K562 (cell line): ENCODE results near the gene OSBP2. TPM values are rescaled to one million over a fixed set of nuclear protein-coding genes. Genes with fewer than 3 reads are reported as not detected.

Experiments used
- ATAC-seq: fragments of 200-7000 bp; cut with Tn5 transposase; 3 replicates; pipeline ENCODE4 v1.9.1; 2020; ENCODE audit warnings: moderate library complexity
- BruUV-seq: library from RNA; stranded (reverse); fragments of 400-500 nt; replicated peaks from 2 replicates; lab custom pipeline; 2021; lab: Mats Ljungman, UMichigan
- CTCF ChIA-PET: fragments of 300-600 bp; formaldehyde crosslinking; extraction: SDS; loops from one replicate; lab custom pipeline; 2021; ENCODE audit warnings: low intra/inter-chr PET ratio; lab: Yijun Ruan, JAX
- POLR2A ChIA-PET: fragments of 300-600, 350-650 bp; sonication (Branson Sonifier 250); formaldehyde crosslinking; extraction: SDS; loops from one replicate; lab custom pipeline; 2021; ENCODE audit warnings: antibody characterized with exemption, inconsistent platforms; lab: Yijun Ruan, JAX
- DNase-seq, 4 experiments: peaks; one replicate each; pipeline versions ENCODE4 v3.0.0 to v3.0.0-alpha.2; 2011 to 2018; ENCODE audit warnings: low spot score in 3 of 4, mixed read lengths in 3 of 4; ENCODE audit errors: extremely low read depth in 1 of 4
- FAIRE-seq: peaks from 2 replicates; lab custom pipeline; 2011; peaks lifted over from hg19 to GRCh38; lab: Jason Lieb, UNC
- H2AFZ ChIP-seq: 2 replicates; pipeline ENCODE4 v1.6.0; 2011; ENCODE audit warnings: low read depth, low read length, control low read depth, inconsistent platforms
- H3K27ac ChIP-seq: fragments of 200-600 bp; 3 replicates; pipeline ENCODE4 v1.8.0; 2011; ENCODE audit warnings: low read depth, mild to moderate bottlenecking, control low read depth, inconsistent platforms, low read length, moderate library complexity, mixed read lengths; ENCODE audit errors: extremely low read depth
- H3K27me3 ChIP-seq, 2 experiments: fragments of 300-600 bp in 1 of 2; 2 replicates in 1 of 2; 3 replicates in 1 of 2; pipeline versions ENCODE4 v1.6.0 to v1.8.0; 2011; ENCODE audit warnings: inconsistent platforms in 2 of 2, low read length in 2 of 2, mild to moderate bottlenecking in 1 of 2, mixed read lengths in 1 of 2, moderate library complexity in 1 of 2; ENCODE audit not compliant: control insufficient read depth in 2 of 2, insufficient read depth in 2 of 2
- H3K36me3 ChIP-seq: fragments of 300-600 bp; 3 replicates; pipeline ENCODE4 v1.8.0; 2011; ENCODE audit warnings: mild to moderate bottlenecking, low read length, inconsistent platforms; ENCODE audit not compliant: control insufficient read depth, insufficient read depth
- H3K4me1 ChIP-seq, 2 experiments: fragments of 200-600 bp in 1 of 2; replicated peaks in 1 of 2; 2 replicates in 1 of 2; 3 replicates in 1 of 2; pipeline versions ENCODE4 v1.5.1 to v1.8.0; 2011; ENCODE audit warnings: inconsistent platforms in 2 of 2, low read length in 2 of 2, mild to moderate bottlenecking in 1 of 2, mixed read lengths in 1 of 2, moderate library complexity in 1 of 2; ENCODE audit not compliant: control insufficient read depth in 2 of 2, insufficient read depth in 2 of 2
- H3K4me2 ChIP-seq: 2 replicates; pipeline ENCODE4 v1.6.1; 2011; ENCODE audit warnings: low read length, control low read depth, inconsistent platforms, mixed read lengths; ENCODE audit not compliant: insufficient read depth
- H3K4me3 ChIP-seq: fragments of 200-600 bp; sonication (generic), shearing (Covaris generic); 2 replicates; pipeline ENCODE4 v1.5.1; 2016; ENCODE audit warnings: control low read depth, inconsistent platforms
- H3K79me2 ChIP-seq: fragments of 200-600 bp; 3 replicates; pipeline ENCODE4 v1.8.0; 2011; ENCODE audit warnings: low read length, inconsistent platforms; ENCODE audit not compliant: control insufficient read depth, insufficient read depth
- H3K9ac ChIP-seq, 2 experiments: 2 replicates each; pipeline versions ENCODE4 v1.6.0 to v1.6.1; 2011; ENCODE audit warnings: low read depth in 2 of 2, low read length in 2 of 2, control low read depth in 1 of 2, inconsistent platforms in 1 of 2, mild to moderate bottlenecking in 1 of 2, mixed read lengths in 1 of 2; ENCODE audit not compliant: insufficient read depth in 1 of 2
- H3K9me1 ChIP-seq: one replicate; pipeline ENCODE4 v1.6.0; 2011; ENCODE audit warnings: inconsistent platforms, mild to moderate bottlenecking, low read length, moderate library complexity; ENCODE audit not compliant: control insufficient read depth, insufficient read depth
- H3K9me3 ChIP-seq: replicated peaks from 2 replicates; pipeline ENCODE4 v1.5.1; 2011; ENCODE audit warnings: low read depth, low read length, inconsistent platforms; ENCODE audit not compliant: control insufficient read depth, insufficient read depth
- H4K20me1 ChIP-seq: replicated peaks from 2 replicates; pipeline ENCODE4 v1.6.1; 2011; ENCODE audit warnings: low read length, inconsistent platforms, mixed read lengths; ENCODE audit not compliant: control insufficient read depth, insufficient read depth
- BRCA1 ChIP-seq, 2 experiments: fragments of 450-650 bp in 1 of 2; sonication (generic) in 1 of 2; formaldehyde crosslinking in 1 of 2; IDR thresholded peaks; 2 replicates each; pipeline versions ENCODE4 v1.5.0 to v1.6.1; 2017 to 2020; ENCODE audit warnings: mild to moderate bottlenecking in 1 of 2, missing genetic modification reagents in 1 of 2
- CBFB ChIP-seq: sonication (generic); formaldehyde crosslinking; IDR thresholded peaks from 2 replicates; pipeline ENCODE4 v1.4.0; 2020; ENCODE audit warnings: mild to moderate bottlenecking, missing genetic modification reagents
- JUN ChIP-seq, 2 experiments: sonication (generic) in 1 of 2; formaldehyde crosslinking in 1 of 2; IDR thresholded peaks; 2 replicates each; pipeline versions ENCODE4 v1.6.1 to v1.8.0; 2012 to 2022; ENCODE audit warnings: borderline replicate concordance in 2 of 2, mild to moderate bottlenecking in 2 of 2, improper control_type of control experiment in 1 of 2, low read depth in 1 of 2, low read length in 1 of 2, missing genetic modification reagents in 1 of 2
- KDM4B ChIP-seq, 2 experiments: fragments of 450-650 bp in 1 of 2; sonication (generic) in 1 of 2; IDR thresholded peaks; 2 replicates each; pipeline ENCODE4 v1.6.1; 2016 to 2017; ENCODE audit warnings: borderline replicate concordance in 2 of 2, antibody characterized with exemption in 1 of 2, low read depth in 1 of 2, mild to moderate bottlenecking in 1 of 2
- LEF1 ChIP-seq: fragments of 450-650 bp; IDR thresholded peaks from 2 replicates; pipeline ENCODE4 v1.6.1; 2016; ENCODE audit warnings: mild to moderate bottlenecking
- POLR2G ChIP-seq: fragments of 200-400 bp; formaldehyde crosslinking; IDR thresholded peaks from 2 replicates; pipeline ENCODE4 v1.6.1; 2017; ENCODE audit warnings: low read depth, mild to moderate bottlenecking, antibody characterized with exemption, low read length, moderate library complexity
- RAD51 ChIP-seq: fragments of 450-650 bp; IDR thresholded peaks from 2 replicates; pipeline ENCODE4 v1.7.1; 2016; ENCODE audit warnings: low read depth, mild to moderate bottlenecking, borderline replicate concordance
- TAF1 ChIP-seq: IDR thresholded peaks from 2 replicates; pipeline ENCODE4 v1.6.1; 2011; ENCODE audit warnings: mild to moderate bottlenecking, low read length, moderate library complexity; ENCODE audit not compliant: insufficient read depth, control insufficient read depth, severe bottlenecking; ENCODE audit errors: extremely low read depth
- ZFPM2 ChIP-seq: fragments of 250-450 bp; sonication (Bioruptor Pico); IDR thresholded peaks from 2 replicates; pipeline ENCODE4 v1.5.1; 2022; ENCODE audit warnings: mild to moderate bottlenecking
- ZNF764 ChIP-seq: fragments of 250-450 bp; sonication (Bioruptor Pico); IDR thresholded peaks from 2 replicates; pipeline ENCODE4 v1.4.0; 2020; ENCODE audit warnings: low read depth, mild to moderate bottlenecking, moderate library complexity
- ZNF778 ChIP-seq: fragments of 450-650 bp; formaldehyde crosslinking; IDR thresholded peaks from 2 replicates; pipeline ENCODE4 v1.4.0; 2020; ENCODE audit warnings: mild to moderate bottlenecking, moderate library complexity
- WGBS: fragments of 100-300 bp; shearing (Covaris generic); methylation state at CpG from one replicate; pipeline ENCODE4 v1.1.6; 2016; ENCODE audit warnings: low coverage, mixed read lengths; ENCODE audit not compliant: insufficient coverage; ENCODE audit errors: missing lambda C conversion rate; 5-methylcytosine and 5-hydroxymethylcytosine counted together
- in situ Hi-C: fragments of 300-500 bp; cut with MboI; formaldehyde crosslinking; loops from 4 replicates; pipeline ENCODE4 v1.15.0; 2018; ENCODE audit warnings: inconsistent platforms, mixed read lengths
- intact Hi-C: fragments of 100-400 bp; cut with micrococcal nuclease; formaldehyde crosslinking; loops from 2 replicates; pipeline ENCODE4 v1.14.2; 2022
- polyA plus RNA-seq, 8 experiments: library from polyadenylated mRNA; depleted of rRNA in 4 of 8; stranded (reverse) in 5 of 8; unstranded in 3 of 8; fragments of >200 nt; fragmentation: Nextera tagmentation in 2 of 8; fragmentation: Illumina TruSeq in 1 of 8; extraction: Ambion mirVana in 2 of 8; extraction: Trizol in 1 of 8; gene quantifications; 2 replicates each; pipeline versions ENCODE4 v1.2.1 to v1.2.3, GENCODE V29; 2011 to 2014; ENCODE audit warnings: inconsistent platforms in 1 of 8, missing spikeins in 1 of 8
- total RNA-seq, 7 experiments: library from RNA; depleted of rRNA in 6 of 7; stranded (reverse); fragments of >200 nt in 6 of 7; fragmentation: Illumina TruSeq in 2 of 7; extraction: Trizol in 2 of 7; gene quantifications; 2 replicates each; pipeline versions ENCODE4 v1.2.1 to v1.2.3, GENCODE V29; 2011 to 2021; ENCODE audit warnings: low replicate concordance in 1 of 7
- TF ChIP-seq, protein P1 (sequence below): fragments of 250-450 bp; sonication (Bioruptor Pico); IDR thresholded peaks from 2 replicates; pipeline ENCODE4 v1.9.0; 2021; ENCODE audit warnings: mild to moderate bottlenecking, inconsistent platforms
- TF ChIP-seq, protein P2 (sequence below): fragments of 250-450 bp; sonication (Bioruptor Pico); IDR thresholded peaks from 2 replicates; pipeline ENCODE4 v1.4.0; 2020
- TF ChIP-seq, protein P3 (sequence below): fragments of 450-650 bp; formaldehyde crosslinking; IDR thresholded peaks from 2 replicates; pipeline ENCODE4 v1.4.0; 2022; ENCODE audit warnings: mild to moderate bottlenecking, moderate library complexity

Gene OSBP2
- total and polyA plus RNA-seq, 9 of the 15 experiments (the other 6 are each of a cell fraction or from before 2014, with no cell fraction given): 0.52 to 29.5 (median 21.6) TPM

- in situ Hi-C loops (no loop called here), intact Hi-C loops (no loop called here)
- POLR2A ChIA-PET: interaction anchor here (0.9 kb wide), 1 partner anchor 15 kb away, joined by 3 read pairs; no protein-coding TSS in a partner anchor
Measured at GRCh38 chr22:30891781-30892180, 197.1 kb downstream of the OSBP2 start.

GRCh38 chr22:30892286-30892685, 197.6 kb downstream of the OSBP2 start:
- H4K20me1 ChIP-seq: no peaks in the 10 kb centered on the region
- DNase-seq (no peak), ATAC-seq (no peak), FAIRE-seq (no peak)
- H3K9me3 ChIP-seq: no peaks in the 10 kb centered on the region
- H3K9me1 ChIP-seq: no peaks in the 10 kb centered on the region
- no peak overlapping the region for H3K4me3 ChIP-seq
- no TSS peak for BruUV-seq
- ChIA-PET POLR2A (interaction anchor here (0.9 kb wide), 1 partner anchor 14 kb away, joined by 3 read pairs; no protein-coding TSS in a partner anchor), CTCF (no interaction called here)
- 97% methylated on average over 6 of the region's 8 CpGs for WGBS
- in situ Hi-C loops: no loop called here
- no peak overlapping the region for H3K9ac ChIP-seq
- intact Hi-C loops: no loop called here
- H3K27ac ChIP-seq: no peak overlapping the region
- H3K27me3 ChIP-seq: no peaks in the 10 kb centered on the region
- no peaks in the 10 kb centered on the region for H3K79me2 ChIP-seq
- H2AFZ ChIP-seq: no peak overlapping the region
- H3K4me1 ChIP-seq: peaks cover 0 to 11% of the 10 kb centered on the region in 2 experiments; a peak in 1 of 5 replicates
- H3K36me3 ChIP-seq: peaks cover 83% of the 10 kb centered on the region; the same call in 2 of the 3 replicates
- no peak overlapping the region for H3K4me2 ChIP-seq
- TF ChIP-seq ZNF764 (CRISPR knock-in tag) (no peak), CBFB (CRISPR knock-in tag) (no peak), ZFPM2 (CRISPR knock-in tag) (no peak), RAD51 (no peak), JUN (IDR thresholded peaks at IDR 0.05; ENCODE audit: borderline replicate concordance, low read depth, low read length) (no peak), JUN (CRISPR knock-in tag; IDR thresholded peaks at IDR 0.05; ENCODE audit: borderline replicate concordance) (no peak)
- TF ChIP-seq, protein P1, sequence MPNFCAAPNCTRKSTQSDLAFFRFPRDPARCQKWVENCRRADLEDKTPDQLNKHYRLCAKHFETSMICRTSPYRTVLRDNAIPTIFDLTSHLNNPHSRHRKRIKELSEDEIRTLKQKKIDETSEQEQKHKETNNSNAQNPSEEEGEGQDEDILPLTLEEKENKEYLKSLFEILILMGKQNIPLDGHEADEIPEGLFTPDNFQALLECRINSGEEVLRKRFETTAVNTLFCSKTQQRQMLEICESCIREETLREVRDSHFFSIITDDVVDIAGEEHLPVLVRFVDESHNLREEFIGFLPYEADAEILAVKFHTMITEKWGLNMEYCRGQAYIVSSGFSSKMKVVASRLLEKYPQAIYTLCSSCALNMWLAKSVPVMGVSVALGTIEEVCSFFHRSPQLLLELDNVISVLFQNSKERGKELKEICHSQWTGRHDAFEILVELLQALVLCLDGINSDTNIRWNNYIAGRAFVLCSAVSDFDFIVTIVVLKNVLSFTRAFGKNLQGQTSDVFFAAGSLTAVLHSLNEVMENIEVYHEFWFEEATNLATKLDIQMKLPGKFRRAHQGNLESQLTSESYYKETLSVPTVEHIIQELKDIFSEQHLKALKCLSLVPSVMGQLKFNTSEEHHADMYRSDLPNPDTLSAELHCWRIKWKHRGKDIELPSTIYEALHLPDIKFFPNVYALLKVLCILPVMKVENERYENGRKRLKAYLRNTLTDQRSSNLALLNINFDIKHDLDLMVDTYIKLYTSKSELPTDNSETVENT (CRISPR knock-in tag): no peak
- TF ChIP-seq, protein P2, sequence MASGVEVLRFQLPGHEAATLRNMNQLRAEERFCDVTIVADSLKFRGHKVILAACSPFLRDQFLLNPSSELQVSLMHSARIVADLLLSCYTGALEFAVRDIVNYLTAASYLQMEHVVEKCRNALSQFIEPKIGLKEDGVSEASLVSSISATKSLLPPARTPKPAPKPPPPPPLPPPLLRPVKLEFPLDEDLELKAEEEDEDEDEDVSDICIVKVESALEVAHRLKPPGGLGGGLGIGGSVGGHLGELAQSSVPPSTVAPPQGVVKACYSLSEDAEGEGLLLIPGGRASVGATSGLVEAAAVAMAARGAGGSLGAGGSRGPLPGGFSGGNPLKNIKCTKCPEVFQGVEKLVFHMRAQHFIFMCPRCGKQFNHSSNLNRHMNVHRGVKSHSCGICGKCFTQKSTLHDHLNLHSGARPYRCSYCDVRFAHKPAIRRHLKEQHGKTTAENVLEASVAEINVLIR: no peak

More at GRCh38 chr22:30891781-30892180, 197.1 kb downstream of the OSBP2 start:
- Histone ChIP-seq H3K4me1 (peaks cover 0 to 12% of the 10 kb centered on the region in 2 experiments; a peak in 1 of 5 replicates), H3K9me1 (no peaks in the 10 kb centered on the region), H3K36me3 (peaks cover 81% of the 10 kb centered on the region; the same call in 2 of the 3 replicates), H3K9me3 (no peaks in the 10 kb centered on the region), H3K27me3 (no peaks in the 10 kb centered on the region), H3K79me2 (no peaks in the 10 kb centered on the region), H3K4me3 (no peak overlapping the region), H2AFZ (no peak overlapping the region), H3K9ac (no peak overlapping the region), H3K27ac (no peak overlapping the region), H3K4me2 (no peak overlapping the region), H4K20me1 (no peaks in the 10 kb centered on the region)
- CTCF ChIA-PET: no interaction called here
- FAIRE-seq (no peak), ATAC-seq (no peak), DNase-seq (no peak)
- WGBS: 86% methylated on average over 4 of the region's 6 CpGs
- no TSS peak for BruUV-seq
- TF ChIP-seq, protein P3, sequence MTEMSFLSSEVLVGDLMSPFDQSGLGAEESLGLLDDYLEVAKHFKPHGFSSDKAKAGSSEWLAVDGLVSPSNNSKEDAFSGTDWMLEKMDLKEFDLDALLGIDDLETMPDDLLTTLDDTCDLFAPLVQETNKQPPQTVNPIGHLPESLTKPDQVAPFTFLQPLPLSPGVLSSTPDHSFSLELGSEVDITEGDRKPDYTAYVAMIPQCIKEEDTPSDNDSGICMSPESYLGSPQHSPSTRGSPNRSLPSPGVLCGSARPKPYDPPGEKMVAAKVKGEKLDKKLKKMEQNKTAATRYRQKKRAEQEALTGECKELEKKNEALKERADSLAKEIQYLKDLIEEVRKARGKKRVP (CRISPR knock-in tag): no peak
- TF ChIP-seq LEF1: no peak
- no peak for TF ChIP-seq KDM4B (IDR thresholded peaks at IDR 0.05; ENCODE audit: borderline replicate concordance in 2 of 2, low read depth in 1 of 2)
- TF ChIP-seq ZNF778 (CRISPR knock-in tag): no peak
- no peak for TF ChIP-seq POLR2G
- no peak for TF ChIP-seq TAF1
- TF ChIP-seq BRCA1 (IDR thresholded peaks at IDR 0.05): no peak
- no peak for TF ChIP-seq BRCA1 (CRISPR knock-in tag; IDR thresholded peaks at IDR 0.05)
